ENCODE data around the gene RANBP1.

RANBP1 gene

GRCh38 chr22:20102203-20102780 lies 13.6 kb upstream of the RANBP1 start:
- no peak for TF ChIP-seq CTCF (IDR thresholded peaks at IDR 0.05; ENCODE audit: borderline replicate concordance, control extremely low read depth, extremely low read depth, insufficient read depth, missing control alignments)

GRCh38 chr22:20105456-20106204 lies 10.3 kb upstream of the RANBP1 start:
- DNase-seq (ENCODE audit: low spot score) = no peak
- in situ Hi-C loops (cut with MboI; ENCODE audit: low sequenced_read_pairs, unreplicated experiment) = no loop called here
- no peak for TF ChIP-seq CTCF (IDR thresholded peaks at IDR 0.05; ENCODE audit: borderline replicate concordance, control extremely low read depth, extremely low read depth, insufficient read depth, missing control alignments)

More at GRCh38 chr22:20102203-20102780, 13.6 kb upstream of the RANBP1 start:
- DNase-seq (ENCODE audit: low spot score) = no peak
- in situ Hi-C loops (cut with MboI; ENCODE audit: low sequenced_read_pairs, unreplicated experiment) = no loop called here

GRCh38 chr22:20106205-20106848 lies 9.6 kb upstream of the RANBP1 start:
- in situ Hi-C loops (cut with MboI; ENCODE audit: low sequenced_read_pairs, unreplicated experiment) = no loop called here
- DNase-seq (ENCODE audit: low spot score) = no peak
- no peak for TF ChIP-seq CTCF (IDR thresholded peaks at IDR 0.05; ENCODE audit: borderline replicate concordance, control extremely low read depth, extremely low read depth, insufficient read depth, missing control alignments)

GRCh38 chr22:20106849-20107237 lies 9.1 kb upstream of the RANBP1 start:
- in situ Hi-C loops (cut with MboI; ENCODE audit: low sequenced_read_pairs, unreplicated experiment) = no loop called here
- TF ChIP-seq CTCF (IDR thresholded peaks at IDR 0.05; ENCODE audit: borderline replicate concordance, control extremely low read depth, extremely low read depth, insufficient read depth, missing control alignments) = no peak
- no peak for DNase-seq (ENCODE audit: low spot score)

- DNase-seq (ENCODE audit: low spot score) = no peak
- in situ Hi-C loops (cut with MboI; ENCODE audit: low sequenced_read_pairs, unreplicated experiment) = no loop called here
- no peak for TF ChIP-seq CTCF (IDR thresholded peaks at IDR 0.05; ENCODE audit: borderline replicate concordance, control extremely low read depth, extremely low read depth, insufficient read depth, missing control alignments)
Observed at GRCh38 chr22:20107471-20107901, 8.4 kb upstream of the RANBP1 start.

- no peak for DNase-seq (ENCODE audit: low spot score)
- in situ Hi-C loops (cut with MboI; ENCODE audit: low sequenced_read_pairs, unreplicated experiment) = no loop called here
- no peak for TF ChIP-seq CTCF (IDR thresholded peaks at IDR 0.05; ENCODE audit: borderline replicate concordance, control extremely low read depth, extremely low read depth, insufficient read depth, missing control alignments)
Observed at GRCh38 chr22:20107951-20108756, 7.8 kb upstream of the RANBP1 start.

All from GM13976 (cell line).